Muscle layer of colon (tissue), 2 donors: ENCODE data around the gene STX2.
"Not testable (repeated sequence)": the region's sequence is repeated elsewhere in the genome, so short reads cannot be mapped to it uniquely, and the experiment has no call there.

Experiments
- H3K27ac ChIP-seq: one replicate; pipeline ENCODE4 v1.7.0; 2013; ENCODE audit warnings: low read depth, mild to moderate bottlenecking, low read length, moderate library complexity
- H3K27me3 ChIP-seq, 2 donors: one replicate each; pipeline ENCODE4 v1.7.0; 2013; ENCODE audit warnings: low read length in 2 of 2, mild to moderate bottlenecking in 2 of 2; ENCODE audit not compliant: insufficient read depth in 2 of 2, control insufficient read depth in 1 of 2
- H3K36me3 ChIP-seq: one replicate; pipeline ENCODE4 v1.7.0; 2013; ENCODE audit warnings: mild to moderate bottlenecking, low read length; ENCODE audit not compliant: insufficient read depth
- H3K4me1 ChIP-seq: one replicate; pipeline ENCODE4 v1.7.0; 2013; ENCODE audit warnings: mild to moderate bottlenecking, low read length; ENCODE audit not compliant: insufficient read depth
- H3K4me3 ChIP-seq, 2 donors: one replicate each; pipeline ENCODE4 v1.7.0; 2013; ENCODE audit warnings: low read length in 2 of 2, low read depth in 1 of 2, mild to moderate bottlenecking in 1 of 2, moderate library complexity in 1 of 2
- H3K9ac ChIP-seq: one replicate; pipeline ENCODE4 v1.7.0; 2013; ENCODE audit warnings: low read length
- H3K9me3 ChIP-seq: one replicate; pipeline ENCODE4 v1.7.0; 2013; ENCODE audit warnings: mild to moderate bottlenecking, low read length
- donor health status: abdominal sarcoma.
- donor health status: Adenocarcinoma of cecum.

Gene STX2

DNA sequence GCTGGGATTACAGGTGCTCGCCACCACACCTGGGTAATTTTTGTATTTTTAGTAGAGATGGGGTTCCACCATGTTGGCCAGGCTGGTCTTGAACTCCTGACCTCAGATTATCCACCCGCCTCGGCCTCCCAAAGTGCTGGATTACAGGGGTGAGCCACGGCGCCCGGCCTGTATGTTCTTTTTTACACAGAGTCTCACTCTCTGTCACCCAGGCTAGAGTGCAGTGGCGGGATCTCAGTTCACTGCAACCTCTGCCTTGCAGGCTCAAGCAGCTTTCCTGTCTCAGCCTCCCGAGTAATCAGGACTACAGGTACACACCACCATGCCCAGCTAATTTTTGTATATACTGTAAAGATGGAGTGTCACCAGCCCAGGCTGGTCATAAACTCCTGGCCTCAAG lies 23.7 kb upstream of the STX2 start:
- not testable (repeated sequence) for H3K27ac ChIP-seq, H3K4me3 ChIP-seq, H3K36me3 ChIP-seq, H3K4me1 ChIP-seq, H3K27me3 ChIP-seq, H3K9ac ChIP-seq, H3K9me3 ChIP-seq

DNA sequence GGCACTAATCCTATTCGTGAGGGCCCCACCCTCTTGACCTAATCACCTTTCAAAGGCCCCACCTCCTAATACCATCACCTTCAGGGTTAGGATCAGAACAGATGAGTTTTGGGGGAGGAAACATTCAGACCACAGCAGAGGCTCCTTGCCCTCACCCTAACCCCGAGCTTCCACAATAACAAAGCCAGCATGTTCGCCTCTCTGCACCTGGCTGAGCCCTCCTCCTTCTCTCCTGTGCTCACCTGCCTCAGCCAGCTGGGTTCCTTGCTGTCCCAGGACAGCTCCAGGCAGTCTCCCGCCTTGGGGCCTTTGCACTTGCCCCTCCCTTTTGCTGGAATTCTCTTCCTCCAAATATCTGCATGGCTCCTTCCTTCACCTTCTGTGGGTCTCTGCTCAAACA lies 23.1 kb upstream of the STX2 start:
- Histone ChIP-seq H3K36me3 (no peaks in the 10 kb centered on the region), H3K4me3 (no peak overlapping the region), H3K9ac (no peak overlapping the region), H3K27ac (no peak overlapping the region), H3K4me1 (no peaks in the 10 kb centered on the region), H3K9me3 (no peaks in the 10 kb centered on the region), H3K27me3 (no peaks in the 10 kb centered on the region)

DNA sequence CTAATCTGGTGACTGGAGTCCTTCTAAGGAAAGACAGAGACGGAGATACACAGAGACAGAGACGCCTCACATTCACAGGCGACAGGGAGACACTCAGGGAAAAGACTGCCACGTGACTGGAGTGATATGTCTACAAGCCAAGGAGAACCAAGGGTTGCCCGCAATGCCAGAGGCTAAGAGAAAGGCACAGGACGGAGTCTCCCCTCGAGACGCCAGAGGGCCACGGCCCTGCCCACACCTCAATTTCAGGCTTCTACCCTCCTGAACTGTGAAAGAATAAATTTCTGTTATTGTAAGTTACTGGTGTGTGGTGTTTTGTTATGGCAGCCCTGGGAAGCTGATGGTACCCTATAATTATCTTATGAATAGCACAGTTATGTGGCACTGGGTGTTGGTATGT lies 21.3 kb upstream of the STX2 start:
- Histone ChIP-seq H3K27me3 (no peaks in the 10 kb centered on the region), H3K36me3 (no peaks in the 10 kb centered on the region), H3K4me3 (no peak overlapping the region), H3K27ac (no peak overlapping the region), H3K4me1 (no peaks in the 10 kb centered on the region), H3K9me3 (no peaks in the 10 kb centered on the region), H3K9ac (no peak overlapping the region)

DNA sequence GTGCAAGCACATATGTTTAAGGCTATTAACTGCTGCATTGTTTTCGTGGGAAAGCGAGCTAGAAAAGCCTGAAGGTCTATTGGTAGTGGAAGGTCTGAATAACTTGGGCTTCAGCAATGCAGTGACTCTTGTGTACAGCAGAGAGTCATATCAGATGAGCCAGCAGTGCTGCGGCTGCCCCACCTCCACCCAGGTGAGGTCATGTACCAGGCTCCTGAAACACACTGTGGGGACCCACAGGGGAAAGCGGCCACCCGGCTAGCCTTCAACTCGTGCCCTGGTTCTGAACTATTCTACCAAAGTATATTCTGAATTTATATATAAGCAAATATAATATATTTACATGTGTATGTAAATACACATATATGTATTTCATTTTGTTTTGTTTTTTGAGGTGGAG lies 20.1 kb upstream of the STX2 start:
- Histone ChIP-seq H3K36me3 (no peaks in the 10 kb centered on the region), H3K4me3 (no peak overlapping the region), H3K9me3 (no peaks in the 10 kb centered on the region), H3K27ac (no peak overlapping the region), H3K27me3 (no peaks in the 10 kb centered on the region), H3K4me1 (no peaks in the 10 kb centered on the region), H3K9ac (no peak overlapping the region)

DNA sequence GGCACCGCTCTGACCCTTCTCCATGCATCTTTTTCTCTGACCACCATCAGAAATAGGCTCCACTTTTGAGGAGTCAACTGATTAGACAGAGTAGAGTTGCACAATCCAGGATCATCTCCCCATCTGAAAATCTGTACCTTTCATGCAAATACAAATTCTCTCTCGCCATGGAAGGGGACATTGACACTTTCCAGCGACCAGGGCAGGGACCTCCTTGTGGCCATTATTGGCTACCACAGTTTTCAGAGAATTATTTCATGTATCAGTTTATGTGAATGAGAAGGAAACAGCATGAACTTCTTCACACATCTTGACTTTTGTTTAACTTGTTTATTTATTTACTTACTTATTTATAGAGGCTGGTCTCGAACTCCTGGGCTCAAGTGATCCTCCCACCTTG lies 19.0 kb upstream of the STX2 start:
- Histone ChIP-seq H3K36me3 (no peaks in the 10 kb centered on the region), H3K27me3 (no peaks in the 10 kb centered on the region), H3K9me3 (no peaks in the 10 kb centered on the region), H3K4me3 (no peak overlapping the region), H3K9ac (no peak overlapping the region), H3K4me1 (no peaks in the 10 kb centered on the region), H3K27ac (no peak overlapping the region)

DNA sequence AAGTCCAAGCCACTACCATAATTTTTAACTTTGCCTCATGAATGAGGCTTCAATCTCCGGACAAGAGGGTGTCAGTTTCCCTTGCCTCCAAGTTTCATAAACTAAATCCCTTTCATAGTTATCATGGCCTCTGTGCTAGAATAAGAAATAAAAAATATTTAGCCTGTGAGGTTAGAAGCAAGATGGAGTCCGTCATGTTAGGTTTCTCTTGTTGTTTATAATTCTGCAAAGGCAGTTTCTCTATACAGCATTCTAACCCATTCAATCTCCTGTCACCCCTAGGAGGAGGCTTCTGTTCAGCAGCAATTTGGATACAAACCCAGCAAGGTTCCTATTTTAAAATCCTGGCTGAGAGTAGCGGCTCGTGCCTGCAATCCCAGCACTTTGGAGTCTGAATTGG lies 17.0 kb upstream of the STX2 start:
- no peaks in the 10 kb centered on the region for H3K36me3 ChIP-seq
- no peak overlapping the region for H3K4me3 ChIP-seq
- H3K4me1 ChIP-seq: no peaks in the 10 kb centered on the region
- H3K9me3 ChIP-seq: no peaks in the 10 kb centered on the region
- no peak overlapping the region for H3K27ac ChIP-seq
- H3K9ac ChIP-seq: no peak overlapping the region
- no peaks in the 10 kb centered on the region for H3K27me3 ChIP-seq

DNA sequence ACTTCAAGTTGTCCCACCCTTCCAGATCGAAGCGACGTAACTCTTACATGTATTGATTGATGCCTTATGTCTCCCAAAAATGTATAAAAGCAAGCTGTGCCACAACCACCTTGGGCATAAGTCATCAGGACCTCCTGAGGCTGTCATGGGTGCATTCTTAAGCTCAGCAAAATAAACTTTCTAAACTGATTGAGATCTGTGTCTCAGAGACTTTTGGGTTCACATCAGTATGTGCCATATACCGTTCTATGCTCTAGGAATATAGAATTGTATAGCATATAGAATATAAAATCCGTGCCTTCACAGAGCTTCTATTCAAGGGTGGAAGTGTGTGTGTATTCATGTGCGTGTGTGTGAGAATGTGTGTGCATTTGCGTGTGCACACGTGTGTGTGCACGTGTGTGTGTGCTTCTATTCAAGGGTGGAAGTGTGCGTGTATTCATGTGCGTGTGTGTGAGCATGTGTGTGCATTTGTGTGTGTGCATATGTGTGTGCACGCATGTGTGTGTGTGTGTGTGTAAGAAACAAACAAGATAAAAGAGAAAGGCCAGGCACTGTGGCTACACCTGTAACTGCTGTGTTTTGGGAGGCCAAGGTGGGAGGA lies 11.5 kb upstream of the STX2 start:
- H3K4me1 ChIP-seq: no peaks in the 10 kb centered on the region
- H3K4me3 ChIP-seq: no peak overlapping the region
- no peaks in the 10 kb centered on the region for H3K27me3 ChIP-seq
- H3K9ac ChIP-seq: no peak overlapping the region
- H3K27ac ChIP-seq: no peak overlapping the region
- H3K9me3 ChIP-seq: no peaks in the 10 kb centered on the region
- no peaks in the 10 kb centered on the region for H3K36me3 ChIP-seq

DNA sequence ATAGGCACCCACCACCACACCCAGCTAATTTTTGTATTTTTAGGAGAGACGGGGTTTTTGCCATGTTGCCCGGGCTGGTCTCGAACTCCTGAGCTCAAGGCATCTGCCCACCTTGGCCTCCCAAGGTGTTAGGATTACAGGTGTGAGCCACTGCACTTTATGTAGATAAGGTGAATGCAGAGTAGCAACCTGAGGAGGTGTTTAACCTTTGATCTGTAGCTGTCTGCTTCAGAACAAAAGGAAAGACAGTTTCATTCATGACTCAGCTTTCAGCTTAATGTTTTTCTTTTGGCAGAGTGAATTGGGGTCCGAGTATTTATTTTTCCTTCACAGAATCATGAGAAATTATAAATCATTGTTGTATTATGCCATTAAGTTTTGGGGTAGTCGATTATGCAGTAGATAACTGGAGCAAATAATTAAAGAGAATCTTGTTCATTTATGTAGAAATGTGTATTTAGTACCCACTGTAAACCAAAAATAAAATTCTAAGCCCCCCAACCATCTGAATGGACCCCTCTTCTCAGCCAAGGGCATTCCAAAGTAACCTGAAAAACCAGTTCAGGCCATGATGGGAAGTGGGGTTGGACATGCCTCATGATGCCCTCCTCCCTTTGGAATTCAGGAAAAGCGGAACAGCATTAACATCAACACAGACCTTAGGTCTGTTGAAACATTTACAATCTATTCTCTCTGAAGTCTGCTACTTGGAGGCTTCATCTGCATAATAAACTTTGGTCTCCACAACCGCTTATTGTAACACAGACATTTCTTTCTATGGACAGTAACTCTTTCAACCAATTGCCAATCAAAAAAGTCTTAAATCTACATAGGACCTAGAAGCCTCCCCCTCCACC lies 10.7 kb upstream of the STX2 start:
- Histone ChIP-seq H3K27ac (no peak overlapping the region), H3K4me1 (no peaks in the 10 kb centered on the region), H3K36me3 (no peaks in the 10 kb centered on the region), H3K27me3 (no peaks in the 10 kb centered on the region), H3K9ac (no peak overlapping the region), H3K9me3 (no peaks in the 10 kb centered on the region), H3K4me3 (no peak overlapping the region)

DNA sequence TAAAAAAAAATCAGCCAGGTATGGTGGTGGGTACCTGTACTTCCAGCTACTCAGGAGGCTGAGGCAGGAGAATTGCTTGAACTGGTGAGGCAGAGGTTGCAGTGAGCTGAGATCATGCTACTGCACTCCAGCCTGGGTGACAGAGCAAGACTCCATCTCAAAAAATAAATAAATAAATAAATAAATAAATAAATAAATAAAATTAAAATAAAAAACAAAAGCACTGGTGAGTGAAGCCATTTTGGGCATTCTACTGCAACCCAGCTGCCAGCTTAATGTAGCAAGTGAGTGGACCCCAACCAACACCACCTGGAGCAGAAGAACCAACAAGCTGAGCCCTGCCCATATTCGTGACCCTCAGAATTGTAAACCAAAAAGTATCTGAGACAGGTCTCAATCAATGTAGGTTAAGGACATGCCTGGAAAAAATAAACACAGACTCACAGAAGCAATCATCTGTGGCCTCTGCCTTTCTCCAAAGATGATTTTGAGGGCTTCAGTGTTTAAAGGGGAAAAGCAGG lies 9.8 kb upstream of the STX2 start:
- H3K27ac ChIP-seq, H3K36me3 ChIP-seq, H3K9me3 ChIP-seq: not testable (repeated sequence)

DNA sequence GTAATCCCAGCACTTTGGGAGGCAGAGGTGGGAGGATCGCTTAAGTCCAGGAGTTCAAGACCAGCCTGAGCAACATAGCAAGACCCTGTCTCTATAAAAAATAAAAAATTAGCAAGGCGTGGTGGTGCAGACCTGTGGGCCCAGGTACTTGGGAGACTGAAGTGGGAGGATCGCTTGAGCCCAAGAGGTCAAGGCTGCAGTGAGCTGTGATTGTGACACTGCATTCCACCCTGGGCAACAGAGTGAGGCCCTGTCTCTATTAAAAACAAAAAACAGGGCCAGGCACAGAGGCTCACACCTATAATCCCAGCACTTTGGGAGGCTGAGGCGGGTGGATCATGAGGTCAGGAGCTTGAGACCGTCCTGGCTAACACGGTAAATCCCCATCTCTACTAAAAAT lies 9.1 kb upstream of the STX2 start:
- H3K4me1 ChIP-seq, H3K27ac ChIP-seq, H3K27me3 ChIP-seq, H3K9me3 ChIP-seq, H3K36me3 ChIP-seq, H3K4me3 ChIP-seq, H3K9ac ChIP-seq: not testable (repeated sequence)

More for the DNA sequence above, 9.8 kb upstream of the STX2 start:
- not testable (repeated sequence) for H3K4me3 ChIP-seq, H3K27me3 ChIP-seq, H3K4me1 ChIP-seq, H3K9ac ChIP-seq

DNA sequence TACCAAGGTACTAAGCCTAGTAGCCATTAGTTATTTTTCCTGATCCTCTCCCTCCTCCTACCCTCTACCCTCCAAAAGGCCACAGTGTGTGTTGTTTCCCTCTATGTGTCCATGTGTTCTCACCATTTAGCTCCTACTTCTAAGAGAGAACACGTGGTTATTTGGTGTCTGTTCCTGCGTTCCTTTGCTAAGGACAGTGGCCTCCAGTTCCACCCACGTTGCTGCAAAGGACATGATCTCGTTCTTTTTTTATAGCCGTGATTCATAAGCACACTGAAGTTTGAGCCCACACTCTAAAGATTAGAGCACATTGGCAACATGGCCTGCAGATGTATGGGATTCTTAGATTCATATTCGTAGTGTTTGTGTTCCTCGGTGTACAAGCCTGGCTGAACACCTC lies 8.1 kb upstream of the STX2 start:
- Histone ChIP-seq H3K27me3 (no peaks in the 10 kb centered on the region), H3K4me1 (no peaks in the 10 kb centered on the region), H3K36me3 (no peaks in the 10 kb centered on the region), H3K27ac (no peak overlapping the region), H3K9me3 (no peaks in the 10 kb centered on the region), H3K9ac (no peak overlapping the region), H3K4me3 (no peak overlapping the region)

DNA sequence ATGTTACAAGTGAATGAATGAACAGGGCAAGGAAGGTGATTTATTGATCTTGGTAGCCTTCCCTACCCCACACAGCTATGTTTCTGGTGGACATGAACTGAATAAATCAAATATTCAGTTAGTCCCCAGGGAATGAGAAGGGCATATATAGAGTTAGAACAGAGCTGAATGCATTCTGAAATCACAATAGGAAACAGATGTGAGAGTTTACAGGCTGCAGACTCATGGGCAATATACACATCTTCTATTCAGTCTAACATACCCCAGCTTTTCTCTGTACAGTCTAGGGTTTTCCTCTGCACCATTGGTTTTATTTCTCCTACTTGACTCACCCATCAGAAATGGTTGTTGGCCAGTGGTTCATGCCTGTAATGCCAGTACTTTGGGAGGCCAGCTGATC lies 7.3 kb upstream of the STX2 start:
- Histone ChIP-seq H3K9me3 (no peaks in the 10 kb centered on the region), H3K27ac (no peak overlapping the region), H3K36me3 (no peaks in the 10 kb centered on the region), H3K9ac (no peak overlapping the region), H3K4me3 (no peak overlapping the region), H3K4me1 (no peaks in the 10 kb centered on the region), H3K27me3 (no peaks in the 10 kb centered on the region)
